ENCODE results near the gene WT1.

- TF ChIP-seq CEBPB (IDR thresholded peaks at IDR 0.05): no peak
- no peak for TF ChIP-seq NFIC (IDR thresholded peaks at IDR 0.05)
- no peak for TF ChIP-seq REST (IDR thresholded peaks at IDR 0.05; ENCODE audit: low read depth)
These were observed 86.8 kb downstream of the WT1 start for GRCh38 chr11:32348502-32348901.
